GM23248 (cell line): ENCODE data around the gene CXCL17.
"Not testable (repeated sequence)": the region's sequence is repeated elsewhere in the genome, so short reads cannot be mapped to it uniquely, and the experiment has no call there.

ENCODE experiments used
- EZH2 ChIP-seq: fragments of 200-600 bp; sonication (generic); IDR thresholded peaks from 2 replicates; pipeline ENCODE4 v1.6.1; 2018; ENCODE audit warnings: antibody characterized with exemption, mild to moderate bottlenecking; ENCODE audit not compliant: insufficient read depth, poor library complexity, severe bottlenecking
- EZH2phosphoT487 ChIP-seq: fragments of 200-600 bp; sonication (generic); IDR thresholded peaks from 2 replicates; pipeline ENCODE4 v1.6.1; 2018; ENCODE audit warnings: antibody characterized with exemption, moderate library complexity, mild to moderate bottlenecking, low read depth; ENCODE audit not compliant: insufficient read depth

GRCh38 chr19:42485036-42485435, 42.3 kb upstream of the CXCL17 start:
- TF ChIP-seq EZH2phosphoT487, EZH2: not testable (repeated sequence)
